ENCODE data around the gene RASL11A. TPM values are rescaled to one million over a fixed set of nuclear protein-coding genes. Genes with fewer than 3 reads are reported as not detected.

The RASL11A gene
- total RNA-seq, 1 donor from 2014 or later, result 2.0 TPM

GRCh38 chr13:27273658-27274425 lies 3.2 kb downstream of the RASL11A start:
- DNase-seq (no peak), ATAC-seq (ENCODE audit: low read depth) (no peak)
- peaks cover 4% of the 10 kb centered on the region for H3K36me3 Mint-ChIP-seq (ENCODE audit: low read depth)
- TF ChIP-seq, protein P1, sequence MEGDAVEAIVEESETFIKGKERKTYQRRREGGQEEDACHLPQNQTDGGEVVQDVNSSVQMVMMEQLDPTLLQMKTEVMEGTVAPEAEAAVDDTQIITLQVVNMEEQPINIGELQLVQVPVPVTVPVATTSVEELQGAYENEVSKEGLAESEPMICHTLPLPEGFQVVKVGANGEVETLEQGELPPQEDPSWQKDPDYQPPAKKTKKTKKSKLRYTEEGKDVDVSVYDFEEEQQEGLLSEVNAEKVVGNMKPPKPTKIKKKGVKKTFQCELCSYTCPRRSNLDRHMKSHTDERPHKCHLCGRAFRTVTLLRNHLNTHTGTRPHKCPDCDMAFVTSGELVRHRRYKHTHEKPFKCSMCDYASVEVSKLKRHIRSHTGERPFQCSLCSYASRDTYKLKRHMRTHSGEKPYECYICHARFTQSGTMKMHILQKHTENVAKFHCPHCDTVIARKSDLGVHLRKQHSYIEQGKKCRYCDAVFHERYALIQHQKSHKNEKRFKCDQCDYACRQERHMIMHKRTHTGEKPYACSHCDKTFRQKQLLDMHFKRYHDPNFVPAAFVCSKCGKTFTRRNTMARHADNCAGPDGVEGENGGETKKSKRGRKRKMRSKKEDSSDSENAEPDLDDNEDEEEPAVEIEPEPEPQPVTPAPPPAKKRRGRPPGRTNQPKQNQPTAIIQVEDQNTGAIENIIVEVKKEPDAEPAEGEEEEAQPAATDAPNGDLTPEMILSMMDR (IDR thresholded peaks at IDR 0.05), result no peak
- H3K9me3 Mint-ChIP-seq, result no peaks in the 10 kb centered on the region
- no peak overlapping the region for H3K4me3 Mint-ChIP-seq
- CTCF ChIA-PET, result interaction anchor here (0.7 to 1.7 kb wide), 4 partner anchors 10 to 289 kb away, joined by 3 to 4 read pairs (median 4); no protein-coding TSS in a partner anchor
- H3K27ac Mint-ChIP-seq, result no peak overlapping the region
- intact Hi-C loops (cut with micrococcal nuclease), result loop anchor here (5.0 kb wide), 1 partner anchor 172 kb away; no protein-coding TSS in a partner anchor
- H3K27me3 Mint-ChIP-seq, result no peaks in the 10 kb centered on the region
- POLR2A ChIA-PET, result interaction anchor here (0.7 kb wide), 1 partner anchor 347 kb away, joined by 6 read pairs; no protein-coding TSS in a partner anchor
- peaks cover 15% of the 10 kb centered on the region for H3K4me1 Mint-ChIP-seq

DNA sequence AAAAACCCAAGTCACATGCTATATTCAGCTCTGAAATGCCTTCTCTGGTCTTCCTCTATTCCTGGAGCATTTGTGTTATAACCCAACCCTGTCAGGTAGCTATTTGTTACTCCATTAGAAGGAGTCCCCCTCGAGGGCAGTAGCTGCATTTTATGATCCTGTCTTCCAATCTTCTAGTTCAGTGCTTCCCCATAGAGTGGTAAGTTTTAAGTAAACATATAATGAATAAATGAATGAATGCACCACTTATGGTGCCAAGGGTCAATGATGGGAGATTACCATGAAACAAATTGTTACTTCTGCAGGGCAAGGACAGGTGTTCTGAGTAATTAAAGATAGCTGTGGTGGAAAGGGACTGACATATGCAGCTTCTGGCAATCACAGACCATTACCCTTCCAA lies 4.0 kb downstream of the RASL11A start:
- H3K4me3 Mint-ChIP-seq, result no peak overlapping the region
- peaks cover 4% of the 10 kb centered on the region for H3K36me3 Mint-ChIP-seq (ENCODE audit: low read depth)
- intact Hi-C loops (cut with micrococcal nuclease), result loop anchor here (5.0 kb wide), 1 partner anchor 172 kb away; no protein-coding TSS in a partner anchor
- no peak for DNase-seq
- TF ChIP-seq, protein P1 (IDR thresholded peaks at IDR 0.05), result no peak
- CTCF ChIA-PET, result interaction anchor here (1.0 to 1.3 kb wide), 3 partner anchors 10 to 79 kb away, joined by 3 to 4 read pairs (median 4); no protein-coding TSS in a partner anchor
- ATAC-seq (ENCODE audit: low read depth), result no peak
- POLR2A ChIA-PET, result no interaction called here
- H3K4me1 Mint-ChIP-seq, result peaks cover 15% of the 10 kb centered on the region
- no peaks in the 10 kb centered on the region for H3K9me3 Mint-ChIP-seq
- H3K27ac Mint-ChIP-seq, result no peak overlapping the region
- no peaks in the 10 kb centered on the region for H3K27me3 Mint-ChIP-seq

- ChIA-PET POLR2A (no interaction called here), CTCF (interaction anchor here (1.3 kb wide), 1 partner anchor 11 kb away, joined by 4 read pairs; no protein-coding TSS in a partner anchor)
- Mint-ChIP-seq H3K27ac (no peak overlapping the region), H3K4me3 (no peak overlapping the region), H3K9me3 (no peaks in the 10 kb centered on the region), H3K27me3 (no peaks in the 10 kb centered on the region), H3K4me1 (peaks cover 7% of the 10 kb centered on the region), H3K36me3 (ENCODE audit: low read depth) (peaks cover 2% of the 10 kb centered on the region)
- TF ChIP-seq, protein P1 (IDR thresholded peaks at IDR 0.05), result no peak
- no peak for ATAC-seq (ENCODE audit: low read depth)
- no peak for DNase-seq
- intact Hi-C loops (cut with micrococcal nuclease), result no loop called here
Observed at GRCh38 chr13:27276188-27276587, 5.6 kb downstream of the RASL11A start.

DNA sequence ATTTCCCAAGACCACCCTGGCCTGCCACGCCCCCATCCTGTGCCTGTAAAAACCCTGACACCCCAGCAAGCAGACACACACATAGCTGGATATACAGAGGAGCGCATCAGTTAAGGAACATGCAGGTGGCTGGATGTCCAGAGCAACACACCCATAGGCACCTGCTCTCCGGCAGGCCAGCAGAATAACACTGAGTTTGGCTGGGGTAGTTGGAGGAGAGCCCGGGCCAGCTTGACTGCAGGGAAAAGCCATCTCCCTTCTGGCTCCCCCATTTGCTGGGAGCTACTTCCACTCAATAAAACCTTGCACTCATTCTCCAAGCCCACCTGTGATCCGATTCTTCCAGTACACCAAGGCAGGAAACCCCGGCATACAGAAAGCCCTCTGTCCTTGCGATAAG lies 8.9 kb downstream of the RASL11A start:
- ATAC-seq (ENCODE audit: low read depth), result no peak
- H3K4me1 Mint-ChIP-seq, result peaks cover 5% of the 10 kb centered on the region
- no peak overlapping the region for H3K4me3 Mint-ChIP-seq
- CTCF ChIA-PET, result interaction anchor here (0.9 kb wide), 1 partner anchor 9 kb away, joined by 4 read pairs; the partner anchor contains the start of gene RASL11A
- no peaks in the 10 kb centered on the region for H3K36me3 Mint-ChIP-seq (ENCODE audit: low read depth)
- intact Hi-C loops (cut with micrococcal nuclease), result no loop called here
- no peaks in the 10 kb centered on the region for H3K9me3 Mint-ChIP-seq
- POLR2A ChIA-PET, result interaction anchor here (0.6 kb wide), 1 partner anchor 215 kb away, joined by 3 read pairs; no protein-coding TSS in a partner anchor
- no peaks in the 10 kb centered on the region for H3K27me3 Mint-ChIP-seq
- TF ChIP-seq, protein P1 (IDR thresholded peaks at IDR 0.05), result no peak
- no peak overlapping the region for H3K27ac Mint-ChIP-seq
- no peak for DNase-seq

- TF ChIP-seq, protein P1 (IDR thresholded peaks at IDR 0.05), result no peak
- H3K27ac Mint-ChIP-seq, result no peak overlapping the region
- no peaks in the 10 kb centered on the region for H3K27me3 Mint-ChIP-seq
- ChIA-PET CTCF (interaction anchor here (0.9 to 1.2 kb wide), 2 partner anchors 10 to 82 kb away, joined by 4 to 5 read pairs; partner anchors contain the start of gene RASL11A), POLR2A (interaction anchor here (0.6 kb wide), 1 partner anchor 215 kb away, joined by 3 read pairs; no protein-coding TSS in a partner anchor)
- ATAC-seq (ENCODE audit: low read depth), result no peak
- no peaks in the 10 kb centered on the region for H3K36me3 Mint-ChIP-seq (ENCODE audit: low read depth)
- peaks cover 5% of the 10 kb centered on the region for H3K4me1 Mint-ChIP-seq
- H3K4me3 Mint-ChIP-seq, result no peak overlapping the region
- no peaks in the 10 kb centered on the region for H3K9me3 Mint-ChIP-seq
- no peak for DNase-seq
- intact Hi-C loops (cut with micrococcal nuclease), result no loop called here
Observed at GRCh38 chr13:27280009-27280656, 9.5 kb downstream of the RASL11A start.

All from activated B cell treated with CpG ODN at 0.5 μM for 24 hours (primary cell).